Small intestine (tissue), 7 donors: ENCODE measurements around the gene SLC7A8. TPM values are rescaled to one million over a fixed set of nuclear protein-coding genes. Genes with fewer than 3 reads are reported as not detected.
"Not testable (repeated sequence)": the region's sequence is repeated elsewhere in the genome, so short reads cannot be mapped to it uniquely, and the experiment has no call there.

Source experiments
- DNase-seq, 2 donors: peaks; one replicate each; pipeline versions ENCODE4 v3.0.0 to v3.0.0-alpha.2; 2013
- FAIRE-seq: peaks from 2 replicates; lab custom pipeline; 2012; peaks lifted over from hg19 to GRCh38; lab: Jason Lieb, UNC
- H3K27ac ChIP-seq, 3 donors: one replicate each; pipeline ENCODE4 v1.5.1; 2013; ENCODE audit warnings: low read length in 2 of 3, mild to moderate bottlenecking in 2 of 3, control low read depth in 1 of 3, inconsistent platforms in 1 of 3, low read depth in 1 of 3, moderate library complexity in 1 of 3
- H3K27me3 ChIP-seq, 3 donors: one replicate each; pipeline ENCODE4 v1.6.1; 2013; ENCODE audit warnings: low read length in 3 of 3, inconsistent platforms in 1 of 3; ENCODE audit not compliant: control insufficient read depth in 3 of 3, insufficient read depth in 3 of 3
- H3K36me3 ChIP-seq, 3 donors: one replicate each; pipeline ENCODE4 v1.6.1; 2013; ENCODE audit warnings: low read length in 3 of 3, inconsistent platforms in 1 of 3, low read depth in 1 of 3, mild to moderate bottlenecking in 1 of 3, moderate library complexity in 1 of 3; ENCODE audit not compliant: control insufficient read depth in 3 of 3, insufficient read depth in 2 of 3
- H3K4me1 ChIP-seq, 3 donors: one replicate each; pipeline ENCODE4 v1.6.1; 2013; ENCODE audit warnings: low read length in 2 of 3, inconsistent platforms in 1 of 3, low read depth in 1 of 3, mild to moderate bottlenecking in 1 of 3, moderate library complexity in 1 of 3; ENCODE audit not compliant: control insufficient read depth in 3 of 3, insufficient read depth in 2 of 3
- H3K4me3 ChIP-seq, 3 donors: one replicate each; pipeline ENCODE4 v1.5.1; 2013; ENCODE audit warnings: low read length in 3 of 3, control low read depth in 1 of 3, inconsistent platforms in 1 of 3, low read depth in 1 of 3, mild to moderate bottlenecking in 1 of 3, moderate library complexity in 1 of 3
- H3K9me3 ChIP-seq, 2 donors: one replicate each; pipeline ENCODE4 v1.6.1; 2013; ENCODE audit warnings: low read depth in 1 of 2, low read length in 1 of 2; ENCODE audit not compliant: control insufficient read depth in 2 of 2, insufficient read depth in 1 of 2
- WGBS, 3 donors: extraction: QIAGEN DNeasy Blood & Tissue Kit; methylation state at CpG; one replicate each; pipeline ENCODE4 v1.1.7; 2013; 5-methylcytosine and 5-hydroxymethylcytosine counted together
- polyA plus RNA-seq, 4 donors: library from polyadenylated mRNA; stranded (reverse) in 3 of 4; unstranded in 1 of 4; fragments of 200-250 nt in 3 of 4; fragments of 120-200 nt in 1 of 4; gene quantifications; one replicate each; pipeline versions ENCODE4 v1.2.1 to v1.2.3, GENCODE V29; 2013
- donor health status: healthy with polysubstance abuse.
- donor health status: control.
- donor health status: control.
- donor health status: Bipolar disorder and iron deficiency.
- donor health status: healthy.

Gene SLC7A8
- polyA plus RNA-seq, 4 donors, result 11.3 to 69.2 (median 39.9) TPM

- H3K4me1 ChIP-seq, result peaks cover 0 to 4% (median 0%) of the 10 kb centered on the region in 3 donors
- no peak for DNase-seq
- H3K4me3 ChIP-seq, result no peak overlapping the region
- H3K27me3 ChIP-seq, result peaks cover 0 to 27% (median 4%) of the 10 kb centered on the region in 3 donors
- no peak for FAIRE-seq
- WGBS, 3 donors, result 84 to 97% (median 93%) methylated on average over 1 of the region's 1 CpG
- H3K36me3 ChIP-seq, result no peaks in the 10 kb centered on the region
- H3K9me3 ChIP-seq, result peaks cover 0 to 6% of the 10 kb centered on the region in 2 donors
- no peak overlapping the region for H3K27ac ChIP-seq
These were observed 73.7 kb downstream of the SLC7A8 start for GRCh38 chr14:23109769-23110168.

- H3K9me3 ChIP-seq, H3K4me1 ChIP-seq, FAIRE-seq, DNase-seq, H3K4me3 ChIP-seq, H3K27ac ChIP-seq, H3K36me3 ChIP-seq: not testable (repeated sequence)
- H3K27me3 ChIP-seq, result peaks cover 0 to 38% (median 4%) of the 10 kb centered on the region in 3 donors
- 88 to 90% (median 89%) methylated on average over 24 of the region's 24 CpGs for WGBS, 3 donors
These were observed 75.3 kb downstream of the SLC7A8 start for GRCh38 chr14:23108169-23108568.

GRCh38 chr14:23107620-23108019 lies 75.8 kb downstream of the SLC7A8 start:
- not testable (repeated sequence) for H3K4me3 ChIP-seq, FAIRE-seq, H3K27ac ChIP-seq, H3K4me1 ChIP-seq, H3K9me3 ChIP-seq, H3K36me3 ChIP-seq, DNase-seq
- peaks cover 0 to 34% (median 4%) of the 10 kb centered on the region in 3 donors for H3K27me3 ChIP-seq
- 83 to 97% (median 90%) methylated on average over 1 to 2 of the region's 5 CpGs for WGBS, 3 donors

GRCh38 chr14:23106747-23107045 lies 76.8 kb downstream of the SLC7A8 start:
- no peak overlapping the region for H3K27ac ChIP-seq
- DNase-seq, result no peak
- no peak for FAIRE-seq
- H3K4me1 ChIP-seq, result no peaks in the 10 kb centered on the region
- H3K27me3 ChIP-seq, result peaks cover 0 to 26% (median 0%) of the 10 kb centered on the region in 3 donors
- H3K36me3 ChIP-seq, result no peaks in the 10 kb centered on the region
- H3K9me3 ChIP-seq, result peaks cover 0 to 6% of the 10 kb centered on the region in 2 donors
- no peak overlapping the region for H3K4me3 ChIP-seq

GRCh38 chr14:23105348-23105824 lies 78.1 kb downstream of the SLC7A8 start:
- Histone ChIP-seq H3K9me3 (peaks cover 0 to 6% of the 10 kb centered on the region in 2 donors), H3K4me1 (no peaks in the 10 kb centered on the region), H3K27ac (no peak overlapping the region), H3K4me3 (no peak overlapping the region), H3K27me3 (peaks cover 0 to 20% (median 0%) of the 10 kb centered on the region in 3 donors), H3K36me3 (no peaks in the 10 kb centered on the region)
- no peak for FAIRE-seq
- 84 to 91% (median 87%) methylated on average over 4 of the region's 4 CpGs for WGBS, 3 donors
- DNase-seq, result no peak

GRCh38 chr14:23104591-23105347 lies 78.7 kb downstream of the SLC7A8 start, which contains the start of gene CIROP:
Gene CIROP (minus strand): TSS chr14:23104989. CDS start chr14:23104920, 69 bp downstream.
- DNase-seq, result no peak
- FAIRE-seq, result no peak

GRCh38 chr14:23104070-23104590 lies 79.3 kb downstream of the SLC7A8 start:
- Histone ChIP-seq H3K9me3 (peaks cover 0 to 6% of the 10 kb centered on the region in 2 donors), H3K4me3 (no peak overlapping the region), H3K4me1 (no peaks in the 10 kb centered on the region), H3K36me3 (peaks cover 0 to 5% (median 0%) of the 10 kb centered on the region in 3 donors), H3K27me3 (peaks cover 0 to 11% (median 0%) of the 10 kb centered on the region in 3 donors), H3K27ac (no peak overlapping the region)
- no peak for DNase-seq
- FAIRE-seq, result no peak
- 68 to 77% (median 69%) methylated on average over 6 of the region's 6 CpGs for WGBS, 3 donors

More at GRCh38 chr14:23104591-23105347, 78.7 kb downstream of the SLC7A8 start, which contains the start of gene CIROP:
- Histone ChIP-seq H3K4me3 (no peak within 1 kb of the TSS), H3K9me3 (peaks cover 0 to 6% of the 10 kb centered on the region in 2 donors), H3K36me3 (no peaks in the 10 kb centered on the region), H3K27ac (no peak within 1 kb of the TSS), H3K27me3 (peaks cover 0 to 15% (median 0%) of the 10 kb centered on the region in 3 donors), H3K4me1 (no peaks in the 10 kb centered on the region)
- 65 to 80% (median 76%) methylated on average over 10 to 11 of the region's 11 CpGs for WGBS, 3 donors

- H3K27me3 ChIP-seq, result peaks cover 0 to 11% (median 0%) of the 10 kb centered on the region in 3 donors
- WGBS, 3 donors, result 86 to 94% (median 93%) methylated on average over 4 of the region's 4 CpGs
- H3K4me1 ChIP-seq, result no peaks in the 10 kb centered on the region
These were observed 79.9 kb downstream of the SLC7A8 start for GRCh38 chr14:23103581-23103980.

More at GRCh38 chr14:23103581-23103980, 79.9 kb downstream of the SLC7A8 start:
- FAIRE-seq, result no peak
- peaks cover 1 to 8% (median 2%) of the 10 kb centered on the region in 3 donors for H3K36me3 ChIP-seq
- no peak overlapping the region for H3K4me3 ChIP-seq
- no peak for DNase-seq
- no peak overlapping the region for H3K27ac ChIP-seq
- peaks cover 0 to 6% of the 10 kb centered on the region in 2 donors for H3K9me3 ChIP-seq
